ENCODE results near the gene STIM1.

Gene STIM1

DNA sequence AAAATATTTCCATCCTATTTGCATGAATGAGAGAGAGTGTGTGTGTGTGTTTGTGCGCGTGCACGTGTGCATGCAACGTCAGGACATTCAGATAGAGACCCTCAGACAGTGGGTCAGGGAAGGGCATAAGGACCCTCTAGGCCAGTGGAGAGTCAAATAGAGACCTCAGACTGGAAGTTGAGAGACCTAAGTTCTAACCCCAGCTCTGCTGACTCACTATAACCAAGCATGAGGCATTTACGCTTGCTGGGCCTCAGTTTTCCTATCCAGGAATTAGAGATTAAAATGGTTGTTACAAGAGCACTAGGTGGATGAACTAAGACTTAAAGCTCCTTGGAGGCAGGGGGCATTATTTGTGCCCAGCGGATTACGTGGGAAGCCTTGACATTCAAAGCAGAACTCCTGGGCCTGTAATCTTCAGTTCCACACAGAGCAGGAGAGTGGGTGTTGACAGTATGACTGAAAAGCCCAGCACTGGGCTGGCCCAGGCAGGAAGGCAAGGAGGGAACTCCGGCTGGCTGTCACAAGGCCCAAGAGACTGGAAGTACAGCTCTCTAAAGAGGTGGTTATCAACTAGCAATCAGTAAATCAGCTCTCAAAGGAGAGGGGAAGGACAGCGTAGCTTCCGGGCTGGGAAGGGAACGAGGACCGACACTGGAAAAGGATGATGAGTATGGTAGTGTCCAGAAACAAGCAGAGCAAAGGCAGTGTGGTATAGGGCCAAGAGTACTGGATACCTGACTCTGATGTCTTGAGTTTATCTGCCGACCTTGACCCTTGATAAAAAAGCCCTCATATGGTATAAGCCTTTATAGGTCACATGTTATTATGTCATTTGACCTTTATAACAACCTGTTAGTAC lies 23.9 kb upstream of the STIM1 start:
- DNase-seq = peak; percentile 35 to 47

DNA sequence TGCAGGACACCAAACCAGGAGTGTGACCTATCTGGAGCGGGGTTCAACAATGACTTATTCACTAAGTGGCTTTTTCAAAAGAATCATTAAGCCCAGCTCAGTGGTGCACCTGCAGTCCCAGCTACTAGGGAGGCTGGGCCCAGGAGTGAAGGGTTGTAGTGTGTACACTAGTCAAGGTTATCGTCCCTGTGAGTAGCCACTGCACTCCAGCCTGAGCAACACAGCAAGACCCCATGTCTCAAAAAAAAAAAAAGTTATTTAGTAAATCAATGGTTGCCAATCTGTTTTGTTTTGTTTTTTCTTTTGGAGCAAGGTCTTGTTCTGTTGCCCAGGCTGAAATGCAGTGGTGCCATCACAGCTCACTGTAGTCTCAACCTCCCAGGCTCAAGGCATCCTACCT lies 22.6 kb upstream of the STIM1 start:
- DNase-seq = no peak

DNA sequence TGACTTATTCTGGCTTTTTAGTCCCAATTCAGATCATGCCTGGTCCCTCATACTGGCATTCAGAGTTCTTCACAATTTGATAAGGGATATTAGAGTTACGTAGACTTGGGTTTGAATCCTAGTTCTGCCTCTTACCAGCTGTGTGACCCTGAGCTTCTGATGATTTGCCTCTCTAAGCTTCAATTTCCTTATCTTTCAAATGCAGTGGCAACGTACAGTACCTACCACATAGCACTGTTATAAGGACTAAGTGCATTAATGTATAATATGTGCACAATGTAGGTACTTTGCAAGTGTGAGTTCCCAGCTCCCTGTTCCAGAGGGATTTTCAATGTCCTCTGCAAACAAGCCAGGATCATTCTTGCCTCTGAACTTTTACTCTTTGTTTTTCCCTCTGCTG lies 22.0 kb upstream of the STIM1 start:
- DNase-seq = no peak

DNA sequence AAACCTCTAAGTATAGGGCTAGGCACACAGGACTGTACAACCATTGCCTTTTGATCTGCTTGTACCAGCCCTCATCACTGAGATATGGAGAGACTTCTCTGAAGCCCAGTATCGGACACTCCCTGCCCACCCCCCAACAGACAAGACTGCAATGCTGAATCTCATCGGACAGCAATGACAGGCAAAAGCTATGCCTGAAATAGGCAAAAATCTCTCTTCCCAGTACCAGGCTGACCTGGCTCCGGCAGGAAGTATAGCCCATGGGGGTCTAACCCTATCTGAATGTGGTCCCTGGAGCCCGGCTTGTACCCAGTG lies 21.2 kb upstream of the STIM1 start:
- no peak for DNase-seq

DNA sequence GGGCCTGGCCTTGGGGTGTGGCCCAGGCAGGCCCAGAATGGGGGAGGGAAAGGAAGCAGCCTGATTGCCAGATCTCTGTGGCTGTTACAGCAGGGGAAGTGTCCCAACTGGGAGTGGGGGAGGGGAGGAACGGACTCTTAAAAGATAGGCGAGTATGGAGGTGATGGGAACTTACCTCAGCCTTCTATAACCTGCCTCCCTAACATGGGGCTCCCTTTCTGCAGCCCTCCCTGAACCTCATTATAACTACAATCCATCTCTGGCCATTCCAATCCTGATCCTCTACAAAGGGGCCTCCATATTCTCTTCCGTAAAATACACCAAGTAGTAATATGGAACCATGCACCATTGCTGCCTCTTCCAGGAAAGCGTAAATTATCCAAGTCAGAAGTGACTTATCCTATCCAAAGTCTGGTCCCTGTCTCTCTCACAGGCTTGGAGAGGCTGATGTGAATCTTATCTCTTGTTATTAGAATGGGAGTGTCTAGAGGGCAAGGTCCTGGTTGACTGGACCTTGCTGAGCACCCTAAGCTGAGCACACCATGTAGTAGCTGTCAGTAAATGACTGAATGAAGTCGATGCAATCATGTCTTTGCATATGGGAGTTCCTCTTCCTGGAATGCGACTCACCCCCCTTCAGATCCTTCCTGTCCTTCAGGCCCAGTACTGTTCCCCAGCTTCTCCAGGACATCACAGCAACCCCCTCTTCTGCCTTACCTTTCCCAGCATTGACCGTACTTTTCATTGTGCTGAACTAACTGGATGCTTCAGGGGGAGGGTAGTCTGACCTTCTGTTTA lies 20.6 kb upstream of the STIM1 start:
- DNase-seq = no peak

DNA sequence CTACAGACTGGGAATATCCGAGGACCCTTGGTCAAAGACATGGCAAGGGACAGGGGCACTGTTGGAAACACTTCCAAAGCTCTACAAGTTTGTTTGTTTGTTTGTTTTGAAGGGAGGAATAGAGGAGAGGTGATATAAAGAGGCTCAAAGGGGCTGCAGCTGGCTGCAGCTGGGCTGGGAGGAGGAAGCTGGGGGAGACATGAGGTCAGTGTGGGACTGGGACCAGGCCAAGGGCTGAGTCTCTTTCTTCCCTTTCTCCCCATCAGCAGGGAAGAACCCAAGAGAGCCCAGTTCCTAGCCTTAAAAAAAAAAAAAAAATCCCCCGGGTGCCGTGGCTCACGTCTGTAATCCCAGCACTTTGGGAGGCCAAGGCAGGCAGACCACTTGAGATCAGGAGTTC lies 19.7 kb upstream of the STIM1 start:
- DNase-seq = no peak

DNA sequence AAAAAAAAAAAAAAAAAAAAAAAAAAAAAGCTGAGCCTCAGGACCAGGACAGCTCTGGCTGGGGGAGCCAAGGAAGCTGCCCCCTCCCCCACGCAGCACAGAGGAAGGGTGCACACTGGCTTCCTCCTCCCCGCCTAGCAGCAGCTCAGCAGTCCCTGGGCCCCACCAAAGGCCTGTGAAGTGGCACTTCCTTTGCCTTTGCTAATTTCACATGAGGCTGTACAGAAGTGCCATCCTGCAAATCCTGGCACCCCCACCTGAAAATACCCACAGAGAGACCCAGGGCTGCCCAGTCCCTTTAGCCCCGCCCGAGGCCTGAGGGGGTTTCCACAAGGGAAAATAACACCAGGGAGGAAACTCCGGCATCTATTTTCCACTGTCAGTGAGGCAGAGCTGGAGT lies 18.6 kb upstream of the STIM1 start:
- peak; percentile 56 to 61 for DNase-seq

DNA sequence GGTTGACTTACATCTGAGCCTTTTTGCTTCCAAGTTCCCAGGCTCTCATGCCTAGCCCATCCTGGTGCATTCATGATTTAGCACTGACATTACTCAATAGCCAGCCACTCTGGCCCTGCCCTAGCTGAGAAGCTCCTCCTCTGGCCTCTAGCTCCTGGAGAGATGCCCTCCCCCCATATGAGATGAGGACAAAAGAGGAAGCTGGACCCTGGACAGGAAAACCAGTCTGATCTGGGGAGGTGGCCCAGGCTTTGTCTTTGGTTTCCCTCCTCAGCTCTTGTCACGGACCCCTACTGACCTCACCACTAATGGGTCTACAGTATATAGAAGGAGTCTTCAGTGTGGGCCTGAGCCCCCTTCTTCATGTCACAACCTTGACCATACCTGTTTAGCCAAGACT lies 17.7 kb upstream of the STIM1 start:
- no peak for DNase-seq

DNA sequence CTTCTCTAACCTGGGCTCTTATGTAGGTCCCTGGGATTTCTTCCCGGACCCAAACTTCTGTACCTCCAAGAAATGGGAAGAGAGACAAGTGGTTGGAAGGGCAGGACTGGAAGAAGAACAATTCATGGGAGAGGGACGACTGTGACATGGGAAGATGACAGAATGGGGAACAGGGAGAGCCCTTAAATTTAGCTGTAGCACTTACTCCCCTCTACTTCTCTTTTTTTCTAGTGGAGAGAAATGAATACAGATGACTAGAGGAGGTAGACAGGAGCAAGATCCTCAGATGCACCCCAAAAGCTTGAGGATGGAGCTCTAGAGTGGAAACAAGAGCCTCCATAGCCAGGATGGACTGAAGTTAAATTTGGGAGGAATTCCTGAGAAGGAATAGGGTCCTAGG lies 17.0 kb upstream of the STIM1 start:
- no peak for DNase-seq

DNA sequence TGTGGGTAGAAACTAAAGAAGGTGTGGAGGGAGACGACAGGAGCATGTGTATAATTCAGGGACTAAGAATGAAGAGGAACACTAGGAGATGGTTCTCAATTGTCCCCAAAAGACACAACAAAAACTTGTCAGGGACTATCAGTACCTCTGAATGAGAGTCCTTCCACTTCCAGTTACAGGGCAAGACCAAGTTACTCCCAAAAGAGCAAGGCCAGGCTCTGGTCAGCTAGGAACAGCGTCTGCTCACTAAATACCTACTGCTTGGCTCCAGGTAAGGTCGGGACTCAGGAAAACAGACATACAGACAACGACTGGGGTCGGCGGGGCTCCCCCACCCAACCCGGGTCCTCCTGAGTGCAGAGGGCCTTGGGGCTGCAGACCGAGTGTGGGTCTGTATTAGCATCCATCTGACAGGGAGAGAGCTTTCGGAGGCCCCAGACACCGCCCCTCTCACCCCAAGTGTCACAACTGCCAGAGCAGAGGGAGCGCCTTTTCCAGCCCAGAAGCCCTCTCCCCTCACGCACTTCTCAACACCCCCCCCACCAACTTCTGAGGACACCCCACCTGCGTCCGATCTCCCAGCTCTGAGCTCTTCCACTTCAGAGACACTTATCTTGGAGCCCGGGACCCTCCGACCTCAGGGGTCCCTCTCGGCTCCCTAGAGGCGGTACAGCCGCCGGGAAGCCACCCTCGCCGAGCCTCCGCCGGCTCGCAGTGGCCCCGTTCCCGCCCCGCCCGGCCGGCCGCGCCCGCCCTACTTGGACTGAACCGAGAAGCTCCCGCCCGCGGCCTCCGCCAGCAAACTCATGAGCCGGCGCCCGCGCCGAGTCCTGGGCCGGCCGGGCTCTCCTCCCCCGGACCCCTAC lies 15.2 kb upstream of the STIM1 start:
- peak; percentile 41 to 47 for DNase-seq

DNA sequence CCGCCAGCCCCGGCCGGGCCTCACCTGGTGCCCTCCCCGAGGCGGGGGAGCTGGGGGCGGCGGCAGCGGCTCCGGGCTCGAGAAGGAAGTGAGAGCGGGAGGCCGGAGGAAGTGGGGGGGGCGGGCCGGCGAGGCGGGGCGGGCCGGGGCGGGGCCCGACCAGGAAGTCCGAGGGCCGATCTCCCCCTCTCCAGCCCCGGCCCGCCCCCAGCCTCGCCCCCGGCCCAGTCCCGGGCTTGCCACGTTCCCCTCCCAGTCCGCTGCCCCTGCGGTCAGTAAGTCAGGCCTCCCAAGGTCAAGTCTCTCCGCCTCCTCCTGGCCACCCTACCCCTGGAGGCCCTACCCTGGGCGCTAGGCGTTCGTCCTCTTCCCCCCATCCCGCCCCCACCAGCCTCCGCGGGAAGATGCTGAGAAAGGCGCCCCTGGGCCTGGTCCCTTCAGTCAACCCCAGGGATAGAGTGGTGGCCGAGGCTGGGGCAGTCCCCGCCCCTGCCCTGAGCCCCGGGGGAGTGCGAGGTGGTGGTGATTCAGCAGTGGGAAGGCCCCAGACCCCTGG lies 14.5 kb upstream of the STIM1 start, which contains the start of gene RHOG:
TSS of gene RHOG (minus strand) at position 90 of the 556 bp plus-strand sequence. CDS start 12,821 bp downstream, outside the sequence.
- DNase-seq = peak in 1 of 2 experiments; percentile 93

DNA sequence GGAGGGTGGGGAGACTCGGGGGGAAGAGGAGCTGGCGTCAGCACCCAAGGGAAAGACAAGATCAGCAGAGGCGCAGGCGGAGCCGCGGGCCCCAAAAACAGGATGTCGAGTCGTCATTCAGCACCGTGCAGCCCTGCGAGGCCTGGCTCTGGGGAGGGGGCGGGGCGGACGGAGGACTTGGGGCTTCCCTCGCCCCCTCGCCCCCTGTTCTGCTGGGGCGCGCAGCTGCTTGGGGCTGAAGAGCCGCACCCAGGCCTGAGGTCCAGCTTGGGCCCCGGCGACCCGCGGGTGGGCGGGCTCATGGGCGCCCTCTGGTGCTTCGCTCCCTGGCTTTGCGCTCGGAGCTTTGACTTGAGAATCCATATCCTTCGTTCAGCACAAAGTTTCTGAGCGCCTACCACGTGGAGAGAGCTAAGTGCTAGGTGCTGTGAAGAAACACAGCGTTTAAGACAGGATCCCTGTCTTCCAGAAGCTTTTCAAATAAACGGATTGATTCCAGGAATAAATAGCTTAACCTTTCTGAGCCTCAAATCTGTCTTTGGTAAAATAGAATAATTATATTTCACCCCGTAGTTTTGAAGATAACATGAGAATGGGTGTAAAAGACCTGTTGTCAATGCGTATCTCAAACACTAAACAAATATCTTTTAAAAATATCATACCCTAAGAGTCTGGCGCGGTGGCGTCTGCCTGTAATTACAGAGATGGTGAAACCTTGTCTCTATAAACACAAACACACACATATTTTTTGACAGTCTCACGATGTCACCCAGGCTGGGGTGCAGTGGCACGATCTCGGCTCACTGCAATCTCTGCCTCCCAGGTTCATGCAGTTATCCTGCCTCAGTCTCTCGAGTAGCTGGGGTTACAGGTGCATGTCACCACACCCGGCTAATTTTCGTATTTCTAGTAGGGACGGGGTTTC lies 13.8 kb upstream of the STIM1 start:
- peak in 1 of 2 experiments; percentile 95 for DNase-seq

DNA sequence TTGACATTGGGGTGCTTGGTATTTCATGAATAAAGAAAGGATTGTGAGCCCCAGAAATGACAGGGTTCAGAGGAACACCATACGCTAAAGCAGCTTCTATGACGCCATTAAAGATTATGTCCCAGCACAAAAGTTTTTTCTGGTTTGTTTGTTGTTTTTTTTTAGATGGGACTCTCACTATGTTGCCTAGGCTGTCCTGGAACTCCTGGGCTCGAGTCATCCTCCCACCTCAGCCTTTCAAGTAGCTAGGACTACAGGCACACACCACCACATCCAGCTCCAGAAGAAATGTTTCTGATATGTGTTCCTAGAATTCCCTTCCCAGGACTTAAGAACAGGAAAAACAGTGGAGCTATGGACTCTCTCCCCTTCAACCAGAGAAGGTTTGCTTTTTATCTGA lies 12.1 kb upstream of the STIM1 start:
- DNase-seq = no peak

DNA sequence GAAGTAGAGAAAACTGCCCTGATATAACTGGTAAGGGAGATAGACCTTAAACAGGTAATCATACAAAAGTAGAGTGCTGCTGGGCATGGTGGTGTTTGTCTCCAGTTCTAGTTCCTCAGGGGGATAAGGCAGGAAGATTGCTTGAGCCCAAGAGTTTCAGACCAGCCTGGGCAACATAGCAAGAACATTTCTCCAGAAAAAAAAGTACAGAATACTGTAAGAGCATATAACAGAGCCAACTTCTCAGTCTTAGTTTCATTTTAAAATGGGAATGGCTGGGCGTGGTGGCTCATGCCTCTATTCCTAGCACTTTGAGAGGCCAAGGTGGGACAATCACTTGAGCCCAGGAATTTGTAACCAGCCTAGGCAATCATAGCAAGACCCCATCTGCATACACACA lies 10.2 kb upstream of the STIM1 start:
- DNase-seq = no peak

DNA sequence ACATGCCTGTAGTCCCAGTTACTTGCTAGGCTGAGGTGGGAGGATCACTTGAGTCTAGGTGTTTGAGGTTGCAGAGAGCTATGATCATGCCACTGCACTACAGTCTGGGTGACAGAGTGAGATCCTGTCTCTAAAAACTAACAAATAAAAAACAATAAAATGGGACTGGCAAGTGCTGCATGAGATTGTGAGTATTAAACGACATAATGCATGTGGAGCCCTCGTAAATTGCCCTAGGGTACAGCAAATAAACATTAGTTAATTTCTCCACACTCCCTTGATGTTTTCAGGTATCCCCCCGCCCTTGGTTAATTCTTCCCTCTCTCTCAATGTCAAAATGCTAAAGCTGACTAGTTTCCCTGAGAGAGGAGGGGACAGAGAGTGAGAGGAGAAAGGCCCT lies 9.8 kb upstream of the STIM1 start:
- no peak for DNase-seq

DNA sequence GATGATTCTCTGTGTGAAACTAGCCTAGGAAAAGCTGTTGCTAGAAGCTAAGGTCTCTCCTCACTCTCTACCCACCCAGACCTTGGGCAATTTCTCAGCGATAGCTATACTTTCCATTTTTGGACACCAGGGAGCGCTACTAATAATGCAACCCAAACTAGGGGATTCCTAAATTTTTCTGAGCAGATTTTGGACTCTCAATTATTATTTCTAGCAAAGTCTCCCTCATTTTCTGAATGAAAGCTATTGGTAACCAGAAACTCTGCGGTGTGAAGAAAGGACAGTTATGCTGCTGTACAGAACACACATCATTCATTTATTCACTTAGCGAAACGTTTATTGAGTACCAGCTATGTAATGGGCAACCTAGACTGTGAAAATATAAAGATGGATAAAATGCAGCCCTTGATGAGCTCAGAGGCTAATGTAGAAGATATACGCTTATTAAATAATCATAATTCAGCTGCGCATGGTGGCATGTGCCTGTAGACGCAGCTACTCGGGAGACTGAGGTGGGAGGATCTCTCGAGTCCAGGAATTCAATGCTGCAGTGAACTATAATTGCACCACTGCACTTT lies 6.1 kb upstream of the STIM1 start:
- DNase-seq = peak in 1 of 2 experiments; percentile 54

DNA sequence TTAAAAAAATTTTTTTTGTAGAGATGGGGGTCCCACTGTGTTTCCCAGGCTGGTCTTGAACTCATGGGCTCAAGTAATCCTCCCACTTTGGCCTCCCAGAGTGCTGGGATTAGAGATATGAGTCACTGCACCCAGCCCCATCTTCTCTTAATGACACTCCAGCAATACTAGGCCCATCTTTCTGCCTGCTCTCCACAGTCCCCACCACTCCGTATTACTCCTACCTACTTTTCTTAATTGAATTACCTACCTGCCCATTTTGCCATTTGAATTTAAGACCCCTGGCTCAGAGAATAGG lies 2.0 kb upstream of the STIM1 start:
- no peak for DNase-seq

DNA sequence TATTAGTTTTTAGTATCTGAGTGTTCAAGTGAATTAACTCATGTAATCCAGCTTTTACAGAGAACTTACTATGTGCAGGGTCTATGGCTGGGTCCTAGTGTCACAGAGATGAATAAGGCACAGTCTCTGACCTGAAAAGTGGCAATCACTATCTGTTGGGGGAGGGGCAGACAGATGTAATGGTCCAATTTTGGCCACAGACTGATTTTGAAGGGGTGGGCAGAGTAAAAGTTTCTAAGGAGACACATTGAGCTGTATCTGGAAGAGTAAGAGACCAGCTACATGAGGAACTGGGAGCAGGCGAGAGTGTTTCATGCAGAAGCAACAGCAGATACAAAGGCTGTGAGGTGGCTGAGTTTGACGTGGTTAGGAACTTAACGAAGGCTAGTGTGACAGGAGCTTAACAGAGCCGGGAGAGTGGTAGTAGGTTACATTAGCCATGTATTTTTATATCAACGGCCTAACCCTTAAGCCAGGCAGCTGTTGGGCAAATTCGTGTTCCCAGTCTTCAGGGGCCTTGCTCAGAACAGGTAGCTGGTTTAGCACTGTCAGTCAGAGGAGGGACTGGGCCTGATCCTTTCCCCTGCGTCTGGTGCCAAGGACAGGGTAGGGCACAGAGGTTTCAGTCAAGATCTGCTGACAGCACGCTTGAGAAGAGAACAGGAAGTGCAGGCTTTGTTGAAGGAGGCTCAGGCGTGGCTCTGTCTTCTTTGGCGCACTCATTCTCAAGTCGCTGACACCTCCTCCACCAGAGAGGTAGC lies 1.4 kb upstream of the STIM1 start:
- DNase-seq = peak; percentile 63 to 75

DNA sequence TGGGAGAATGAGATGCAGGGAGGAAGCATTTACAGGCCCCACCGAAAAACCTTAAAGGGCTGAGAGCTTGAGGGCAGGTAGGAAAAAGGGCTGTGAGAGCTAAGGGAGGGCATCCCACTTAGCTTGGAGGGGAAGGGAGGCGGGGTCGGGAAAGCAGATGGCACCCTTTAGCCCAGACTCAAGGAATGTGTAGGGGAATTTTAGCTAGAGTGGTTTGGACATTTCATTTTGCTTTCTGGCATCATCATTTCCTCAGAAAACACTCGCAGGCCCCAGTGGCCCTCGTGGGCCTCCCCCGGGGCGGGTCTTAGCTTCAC lies 846 bp upstream of the STIM1 start:
- DNase-seq = no peak

DNA sequence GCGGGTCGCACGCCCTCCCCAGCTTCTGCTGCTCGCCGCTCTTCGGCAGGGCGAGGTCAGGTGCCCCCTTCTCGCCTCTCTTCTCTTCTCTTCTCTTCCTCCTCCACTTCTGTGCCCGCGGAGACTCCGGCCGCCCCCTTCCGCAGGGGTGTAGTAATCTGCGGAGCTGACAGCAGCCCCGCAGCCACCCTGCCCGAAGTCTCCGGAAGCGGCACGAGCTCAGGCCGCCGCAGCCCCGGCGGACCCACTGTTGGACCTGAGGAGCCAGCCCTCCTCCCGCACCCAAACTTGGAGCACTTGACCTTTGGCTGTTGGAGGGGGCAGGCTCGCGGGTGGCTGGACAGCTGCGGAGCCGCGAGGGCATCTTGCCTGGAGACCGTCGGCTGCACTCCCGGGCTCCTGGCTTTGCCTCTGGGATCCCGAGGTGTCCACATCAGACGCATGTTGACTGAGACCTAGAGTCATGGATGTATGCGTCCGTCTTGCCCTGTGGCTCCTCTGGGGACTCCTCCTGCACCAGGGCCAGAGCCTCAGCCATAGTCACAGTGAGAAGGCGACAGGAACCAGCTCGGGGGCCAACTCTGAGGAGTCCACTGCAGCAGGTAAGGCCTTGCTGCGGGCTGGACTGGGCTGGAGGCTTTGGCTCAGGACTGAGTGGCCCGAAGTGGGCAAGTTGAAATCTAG lies 486 bp downstream of the STIM1 start:
- DNase-seq = peak in 1 of 2 experiments; percentile 63

Data from activated CD4-positive, alpha-beta T cell treated with anti-CD3 and anti-CD28 coated beads, Interleukin-2, amount 50 U/mL, for 48 hours (primary cell).